ENCODE measurements around the gene TBC1D16.

TBC1D16 gene, protein sequence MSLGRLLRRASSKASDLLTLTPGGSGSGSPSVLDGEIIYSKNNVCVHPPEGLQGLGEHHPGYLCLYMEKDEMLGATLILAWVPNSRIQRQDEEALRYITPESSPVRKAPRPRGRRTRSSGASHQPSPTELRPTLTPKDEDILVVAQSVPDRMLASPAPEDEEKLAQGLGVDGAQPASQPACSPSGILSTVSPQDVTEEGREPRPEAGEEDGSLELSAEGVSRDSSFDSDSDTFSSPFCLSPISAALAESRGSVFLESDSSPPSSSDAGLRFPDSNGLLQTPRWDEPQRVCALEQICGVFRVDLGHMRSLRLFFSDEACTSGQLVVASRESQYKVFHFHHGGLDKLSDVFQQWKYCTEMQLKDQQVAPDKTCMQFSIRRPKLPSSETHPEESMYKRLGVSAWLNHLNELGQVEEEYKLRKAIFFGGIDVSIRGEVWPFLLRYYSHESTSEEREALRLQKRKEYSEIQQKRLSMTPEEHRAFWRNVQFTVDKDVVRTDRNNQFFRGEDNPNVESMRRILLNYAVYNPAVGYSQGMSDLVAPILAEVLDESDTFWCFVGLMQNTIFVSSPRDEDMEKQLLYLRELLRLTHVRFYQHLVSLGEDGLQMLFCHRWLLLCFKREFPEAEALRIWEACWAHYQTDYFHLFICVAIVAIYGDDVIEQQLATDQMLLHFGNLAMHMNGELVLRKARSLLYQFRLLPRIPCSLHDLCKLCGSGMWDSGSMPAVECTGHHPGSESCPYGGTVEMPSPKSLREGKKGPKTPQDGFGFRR

DNA sequence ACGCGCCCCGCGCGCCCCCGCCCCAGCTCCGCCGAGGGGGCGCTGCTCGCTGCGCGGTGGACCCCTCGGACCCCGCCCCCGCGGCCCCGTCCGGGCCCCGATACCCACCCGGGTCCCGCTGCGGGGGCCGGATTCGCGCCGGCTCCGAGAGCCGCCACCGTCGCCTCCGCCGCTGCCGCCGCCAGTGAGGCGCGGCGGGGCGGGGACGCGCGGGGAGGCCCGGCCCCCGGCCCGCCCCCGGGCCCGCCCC is at the start of gene TBC1D16:
Gene TBC1D16, minus strand, starts transcription at position 186 of the 250 bp plus-strand sequence. CDS start 22,325 bp downstream, outside the sequence.
- no peak for DNase-seq (ENCODE audit: low spot score)

DNA sequence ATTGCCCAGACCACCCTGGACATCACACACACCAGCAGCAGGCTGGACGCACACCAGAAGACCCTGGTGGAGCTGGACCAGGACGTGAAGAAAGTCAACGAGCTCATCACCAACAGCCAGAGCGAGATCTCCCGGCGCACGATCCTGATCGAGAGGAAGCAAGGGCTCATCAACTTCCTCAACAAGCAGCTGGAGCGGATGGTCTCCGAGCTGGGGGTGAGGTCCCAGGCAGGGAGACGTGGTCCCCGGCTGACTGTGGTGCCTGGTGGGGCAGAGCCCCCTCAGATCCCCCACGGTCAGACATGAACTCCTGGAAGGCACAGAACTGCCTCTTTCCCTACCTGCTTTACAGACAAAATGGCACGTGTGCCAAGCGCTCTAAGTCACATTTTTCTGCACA is 49.1 kb upstream of the TBC1D16 start:
- DNase-seq (ENCODE audit: low spot score), result no peak

DNA sequence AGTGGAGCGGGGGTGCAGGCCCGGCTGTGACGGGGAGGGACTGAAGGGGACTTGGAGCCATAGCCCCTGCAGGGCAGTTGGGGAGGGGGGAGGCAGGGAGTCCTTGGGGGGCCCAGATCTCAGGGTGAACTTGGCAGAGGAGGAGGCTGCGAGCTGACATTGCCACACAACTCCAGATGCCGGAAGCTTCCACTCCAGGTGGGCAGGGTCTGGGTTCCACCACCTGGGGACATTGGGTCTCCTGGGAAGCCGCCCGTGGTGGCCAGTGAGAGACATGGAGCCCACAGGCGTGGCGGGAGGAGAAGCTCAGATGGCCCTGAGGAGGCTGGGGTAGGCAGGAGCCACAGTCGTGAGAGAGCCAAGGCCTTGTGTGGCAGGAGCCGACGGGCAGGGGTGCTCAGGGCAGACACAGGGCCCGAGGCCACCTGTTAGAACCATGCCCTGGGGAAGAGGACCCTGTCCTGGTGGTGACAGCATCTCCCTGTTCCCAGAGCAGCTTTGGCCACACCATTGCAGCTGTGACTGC is 47.5 kb upstream of the TBC1D16 start:
- no peak for DNase-seq (ENCODE audit: low spot score)

DNA sequence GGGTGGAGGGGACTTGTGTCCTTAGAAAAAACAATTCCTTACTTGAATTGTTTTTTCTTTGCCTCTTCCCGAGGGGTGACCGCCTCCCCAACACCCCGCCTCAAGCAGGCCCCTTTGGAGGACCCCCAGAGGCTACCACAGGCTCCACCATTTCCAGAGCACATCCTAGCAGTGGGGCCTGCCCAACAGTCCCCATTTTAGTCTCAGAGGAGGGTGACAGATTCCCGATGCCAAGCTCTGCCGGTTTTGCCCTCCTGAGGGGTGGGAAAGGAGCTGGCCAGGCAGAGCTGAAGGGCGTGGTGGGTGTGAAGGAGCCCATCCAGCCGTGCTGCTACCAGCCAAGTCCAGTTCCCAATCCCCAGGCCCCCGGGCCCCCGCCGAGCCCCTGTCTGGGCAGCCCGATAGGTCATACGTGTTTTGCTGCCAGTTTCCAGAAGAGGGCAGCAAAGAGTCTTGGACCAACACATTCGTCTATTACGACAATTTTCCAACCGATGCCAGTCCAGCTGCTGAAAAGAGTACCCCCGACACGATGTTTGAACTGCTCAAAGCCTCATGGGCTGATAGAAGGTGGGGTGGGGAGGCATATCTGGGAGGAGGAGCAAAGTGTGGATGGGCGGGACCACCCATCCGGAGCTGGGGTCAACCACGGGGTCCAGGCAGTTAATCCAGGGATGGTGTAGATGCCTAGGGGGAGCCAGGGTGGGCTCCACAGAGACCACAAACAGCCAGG is 46.9 kb upstream of the TBC1D16 start:
- DNase-seq (ENCODE audit: low spot score), result peak; percentile 81

DNA sequence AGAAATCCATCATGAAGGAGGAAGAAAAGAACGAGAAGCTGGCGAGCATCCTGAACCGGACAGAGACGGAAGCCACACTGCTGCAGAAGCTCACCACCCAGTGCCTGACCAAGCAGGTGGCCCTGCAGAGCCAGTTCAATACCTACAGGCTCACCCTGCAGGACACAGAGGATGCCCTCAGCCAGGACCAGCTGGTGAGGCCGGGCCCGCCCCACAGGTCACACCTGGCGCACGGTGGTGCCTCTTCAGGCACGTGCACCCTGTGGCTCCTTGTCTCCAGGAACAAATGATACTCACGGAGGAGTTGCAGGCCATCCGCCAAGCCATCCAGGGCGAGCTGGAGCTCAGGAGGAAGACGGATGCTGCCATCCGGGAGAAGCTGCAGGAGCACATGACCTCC is 45.9 kb upstream of the TBC1D16 start:
- no peak for DNase-seq (ENCODE audit: low spot score)

DNA sequence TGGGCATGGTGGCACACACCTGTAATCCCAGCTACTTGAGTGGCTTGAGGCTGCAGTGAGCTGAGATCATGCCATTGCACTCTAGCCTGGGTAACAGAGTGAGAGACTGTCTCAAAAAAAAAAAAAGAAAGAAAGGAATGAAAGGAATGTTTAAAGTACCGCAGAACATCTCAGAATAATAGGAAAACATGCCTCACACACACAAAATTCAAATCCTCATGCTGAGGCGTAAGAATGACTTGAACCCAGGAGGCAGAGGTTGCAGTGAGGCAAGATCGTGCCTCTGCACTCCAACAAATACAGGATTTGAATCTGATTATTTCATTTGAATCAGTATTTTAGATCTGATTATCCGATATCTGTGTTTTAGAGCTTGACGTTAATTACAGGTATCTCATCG is 44.4 kb upstream of the TBC1D16 start:
- DNase-seq (ENCODE audit: low spot score), result no peak

DNA sequence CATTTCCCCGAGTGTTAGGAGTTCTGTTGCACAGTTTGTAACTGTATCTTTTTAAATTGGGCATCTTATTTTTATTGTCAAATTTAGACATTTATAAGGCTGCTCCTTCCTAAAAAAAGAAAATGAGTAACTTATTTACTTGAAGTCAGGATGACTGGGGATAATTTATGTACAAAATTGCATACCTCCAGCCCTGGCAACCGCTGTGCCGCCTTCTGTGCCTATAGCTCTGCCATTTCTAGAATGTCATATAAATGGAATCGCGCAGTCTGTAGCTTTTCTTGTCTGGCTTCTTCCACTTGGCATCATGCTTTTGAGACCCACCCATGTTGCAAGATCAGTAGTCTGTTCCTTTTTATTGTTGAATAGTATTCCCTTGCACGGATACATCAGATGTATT is 36.7 kb upstream of the TBC1D16 start:
- DNase-seq (ENCODE audit: low spot score), result no peak

DNA sequence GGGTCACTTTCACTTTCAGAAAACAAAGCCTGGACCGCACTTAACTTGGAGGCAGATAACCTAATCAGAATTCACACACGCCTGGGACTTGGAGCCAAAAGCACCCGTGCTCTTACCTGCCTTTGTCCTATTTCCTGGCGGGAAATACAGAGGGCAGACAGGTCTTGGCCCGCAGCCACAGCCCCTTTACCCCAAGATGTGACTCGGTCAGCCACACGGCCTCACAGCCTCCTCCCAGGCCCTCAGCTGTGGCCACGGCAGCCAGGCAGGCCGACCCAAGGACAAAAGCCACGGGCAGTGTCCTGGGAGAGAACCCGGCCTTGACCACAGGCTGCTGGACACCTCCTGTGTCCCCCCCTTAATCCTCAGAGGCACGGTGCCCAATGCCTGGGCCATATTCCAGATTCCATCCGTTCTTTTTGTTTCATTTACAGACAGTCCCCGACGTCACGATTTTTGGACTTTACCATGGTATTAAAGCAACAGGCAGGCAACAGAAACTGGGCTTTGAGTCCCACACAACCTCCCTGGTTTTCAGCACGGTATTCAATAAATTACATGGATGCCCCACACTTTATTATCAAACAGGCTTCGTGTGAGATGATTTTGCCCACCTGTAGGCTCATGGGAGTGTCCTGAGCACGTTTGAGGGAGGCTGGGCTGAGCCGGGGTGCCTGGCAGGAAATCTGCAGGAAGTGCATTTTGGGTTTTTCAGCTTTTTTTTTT is 35.6 kb upstream of the TBC1D16 start:
- no peak for DNase-seq (ENCODE audit: low spot score)

DNA sequence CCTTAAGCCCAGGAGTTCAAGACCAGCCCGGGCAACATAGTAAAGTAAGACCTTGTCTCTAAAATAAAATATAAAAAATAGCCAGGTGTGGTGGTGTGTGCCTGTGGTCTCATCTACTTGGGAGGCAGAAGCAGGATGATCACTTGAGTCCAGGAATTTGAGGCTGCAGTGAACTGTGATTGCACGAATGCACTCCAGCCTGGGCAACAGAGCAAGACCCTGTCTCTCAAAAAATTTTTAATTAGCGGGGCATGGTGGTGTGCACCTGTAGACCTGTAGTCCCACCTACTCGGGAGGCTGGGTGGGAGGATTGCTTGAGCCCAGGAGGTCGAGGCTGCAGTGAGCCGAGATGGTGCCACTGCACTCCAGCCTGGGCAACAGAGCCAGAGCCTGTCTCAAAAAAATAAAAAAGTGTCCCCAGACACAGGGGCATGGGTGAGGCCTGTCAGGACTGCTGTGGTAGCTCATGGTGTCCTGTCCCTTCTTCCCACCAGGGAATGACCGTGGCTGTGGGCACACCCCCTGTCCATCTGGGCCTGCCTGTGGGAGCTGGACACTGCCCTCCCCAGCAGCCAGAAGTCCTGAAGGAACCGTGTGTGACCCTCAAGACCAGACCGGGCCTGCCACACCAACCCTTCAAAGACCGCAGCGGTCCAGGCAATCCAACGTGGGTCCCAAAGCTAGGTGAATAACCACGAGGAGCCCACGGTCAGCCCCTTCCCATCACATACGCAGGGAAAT is 34.9 kb upstream of the TBC1D16 start:
- DNase-seq (ENCODE audit: low spot score), result no peak

DNA sequence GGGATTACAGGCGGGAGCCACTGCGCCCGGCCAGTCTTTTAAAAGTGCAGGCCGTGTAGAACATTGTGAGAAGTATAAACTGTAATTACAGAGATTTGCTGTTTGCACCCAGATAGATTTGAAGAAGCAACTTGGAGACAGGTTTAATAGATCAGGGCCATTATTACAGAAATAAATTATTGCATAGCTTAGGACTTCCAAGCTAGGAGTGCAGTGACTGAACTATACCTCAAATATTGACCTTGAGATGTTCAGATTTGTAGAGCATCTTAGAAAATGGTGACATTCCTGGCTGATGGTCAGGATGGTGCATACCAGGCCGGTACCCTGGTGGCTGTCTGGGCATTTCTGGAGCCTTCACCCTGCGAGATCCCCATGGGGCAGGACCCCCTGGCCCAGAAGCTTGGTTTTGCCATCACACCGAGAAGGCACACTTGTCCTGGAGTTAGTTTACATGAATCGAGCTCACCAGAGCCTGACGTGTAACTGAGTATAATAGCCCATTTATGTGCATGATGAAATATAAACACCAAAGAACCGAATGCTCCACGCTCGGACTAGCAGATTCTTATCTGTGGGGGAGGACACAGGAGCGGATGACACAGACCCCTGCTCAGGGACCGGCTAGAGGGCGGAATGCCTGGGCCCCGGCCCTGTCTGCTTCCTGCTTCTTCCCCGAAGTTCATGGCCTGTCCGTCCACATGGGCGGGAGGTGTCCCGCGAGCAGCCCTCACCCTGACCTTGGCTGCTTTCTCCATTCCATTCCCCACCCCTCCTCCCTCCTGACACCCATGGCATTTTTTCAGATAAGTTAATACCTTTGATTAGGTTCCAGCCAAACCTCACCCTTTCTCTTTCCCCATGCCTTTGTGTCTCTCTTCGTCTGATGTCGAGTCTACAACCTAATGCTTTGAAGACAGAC is 32.9 kb upstream of the TBC1D16 start:
- no peak for DNase-seq (ENCODE audit: low spot score)

DNA sequence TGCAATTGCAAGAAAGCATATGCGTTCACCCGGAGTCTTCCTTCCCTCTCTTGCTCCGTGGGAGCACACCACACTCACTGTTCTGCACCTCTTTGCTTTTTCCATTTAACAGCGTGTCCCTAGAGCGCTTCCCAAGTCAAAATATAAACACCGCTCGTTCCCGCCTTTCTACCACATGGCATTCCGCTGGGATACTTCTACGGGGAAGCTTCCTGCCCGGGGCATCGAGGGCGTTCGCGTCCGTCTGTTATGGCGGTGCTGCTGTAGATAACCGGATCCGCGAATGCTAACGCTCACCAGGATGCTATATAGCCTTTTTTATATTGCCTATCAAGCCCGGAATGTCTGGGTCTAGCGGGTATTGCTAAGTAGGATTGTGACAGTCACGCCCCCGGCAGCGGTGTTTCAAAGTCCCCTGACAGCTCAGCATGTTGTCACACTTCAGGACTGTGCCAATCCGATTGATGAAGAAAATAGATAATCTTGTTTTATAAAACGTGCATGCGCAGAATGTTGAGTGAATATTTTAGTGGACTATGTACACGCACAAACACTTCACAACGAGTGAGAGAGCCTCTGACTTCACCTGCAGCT is 31.8 kb upstream of the TBC1D16 start:
- no peak for DNase-seq (ENCODE audit: low spot score)

DNA sequence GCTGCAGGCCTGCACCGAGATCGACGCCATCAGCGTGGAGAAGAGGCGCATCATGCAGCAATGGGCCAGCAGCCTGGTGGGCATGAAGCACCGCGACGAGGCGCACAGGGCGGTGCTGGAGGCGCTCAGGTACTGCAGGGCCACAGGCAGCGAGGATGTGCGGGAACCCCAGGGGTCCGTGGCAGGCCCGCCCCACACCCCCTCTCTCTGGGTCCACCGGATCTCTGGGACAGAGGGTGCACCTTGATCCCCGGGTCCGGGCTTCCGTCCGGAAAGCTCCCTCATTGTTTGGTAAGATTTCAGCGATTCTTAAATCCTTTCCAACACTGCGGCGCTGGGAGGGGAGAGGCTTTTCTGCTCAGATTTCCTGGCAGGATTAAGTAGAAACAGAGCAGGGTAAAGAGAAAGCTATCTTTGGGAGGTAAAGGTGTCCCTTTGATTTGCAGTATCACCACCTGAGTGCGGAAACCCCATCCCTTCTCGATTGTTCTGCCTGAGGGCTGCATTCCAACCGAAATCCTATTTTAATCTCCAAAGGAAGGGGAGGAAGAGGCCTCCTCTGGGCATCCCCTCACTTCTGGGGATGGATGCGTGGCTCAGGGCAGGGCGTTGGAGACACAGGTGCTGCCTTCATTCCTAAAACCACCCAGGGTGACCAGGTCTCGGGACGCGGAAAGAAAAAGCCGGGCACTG is 30.0 kb upstream of the TBC1D16 start:
- no peak for DNase-seq (ENCODE audit: low spot score)

DNA sequence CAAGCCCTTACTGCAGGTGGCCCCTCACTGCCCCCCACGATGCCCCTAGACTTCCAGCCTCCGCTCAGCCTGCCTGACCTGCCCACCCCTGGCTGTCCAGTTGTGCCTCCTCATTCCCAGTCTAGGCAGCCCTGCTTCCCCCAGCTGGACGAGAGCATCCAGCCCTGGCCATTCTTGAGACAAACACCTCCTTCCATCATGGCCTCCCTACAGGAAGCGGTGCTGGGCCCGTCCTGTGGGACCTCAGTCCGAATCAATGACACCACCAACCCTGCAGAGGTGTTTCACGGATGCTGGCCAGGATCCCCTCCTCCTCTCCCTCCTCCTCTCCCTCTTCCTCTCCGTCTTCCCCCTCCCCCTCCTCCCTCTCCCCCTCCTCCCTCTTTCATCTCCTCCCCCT is 29.0 kb upstream of the TBC1D16 start:
- no peak for DNase-seq (ENCODE audit: low spot score)

DNA sequence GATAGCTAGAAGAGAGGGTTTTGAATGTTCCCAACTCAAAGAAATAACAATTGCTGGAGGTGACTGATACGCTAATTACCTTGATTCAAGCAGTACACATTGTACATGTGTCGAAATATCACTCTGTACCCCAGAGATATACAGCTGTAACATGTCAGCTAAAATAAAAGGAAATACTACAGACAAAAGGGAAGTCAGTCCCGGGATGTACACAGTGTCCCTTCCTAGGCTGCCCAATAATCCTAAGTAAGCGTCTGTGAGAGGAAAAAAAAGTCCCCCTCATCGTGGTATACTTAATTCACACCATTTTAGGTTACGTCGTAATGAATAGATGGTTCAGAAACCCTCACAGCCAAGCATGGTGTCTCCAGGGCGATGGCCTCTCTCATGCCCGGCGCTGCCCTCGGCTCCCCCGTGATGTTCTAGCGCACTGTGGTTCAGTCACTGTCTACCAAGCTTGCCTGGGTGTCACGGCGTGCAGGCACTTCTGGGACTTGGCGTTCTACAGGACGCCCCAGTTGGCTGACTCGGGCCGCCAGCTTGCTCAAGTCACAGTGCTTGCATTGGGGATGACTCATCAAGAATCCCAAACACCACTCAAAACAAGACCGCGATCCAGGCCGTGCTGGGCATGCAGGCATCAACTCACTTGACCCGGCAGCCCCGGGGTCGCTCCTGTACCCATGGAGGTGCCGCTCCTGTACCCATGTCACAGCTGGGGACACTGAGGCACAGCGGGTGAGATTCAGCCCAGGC is 28.3 kb upstream of the TBC1D16 start:
- DNase-seq (ENCODE audit: low spot score), result no peak

DNA sequence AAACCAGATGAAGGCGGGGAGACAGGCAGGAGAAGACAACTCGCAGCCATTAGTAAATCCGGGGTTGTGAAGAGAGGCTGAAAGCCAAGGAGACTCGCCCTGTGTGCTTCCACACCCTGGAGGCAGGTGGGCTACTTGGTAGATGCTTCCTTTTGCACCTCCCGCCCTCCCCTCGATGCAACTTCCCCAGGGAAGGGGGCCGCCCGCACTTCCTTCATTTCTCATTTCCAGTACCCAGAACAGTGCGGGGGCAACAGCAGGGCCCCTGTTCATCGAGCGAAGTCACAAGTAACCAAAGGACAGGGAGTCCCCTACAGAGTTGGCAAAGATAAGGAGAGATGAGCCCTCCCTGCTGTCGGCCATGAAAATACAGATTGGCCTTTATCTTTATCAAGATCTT is 25.7 kb upstream of the TBC1D16 start:
- DNase-seq (ENCODE audit: low spot score), result no peak

DNA sequence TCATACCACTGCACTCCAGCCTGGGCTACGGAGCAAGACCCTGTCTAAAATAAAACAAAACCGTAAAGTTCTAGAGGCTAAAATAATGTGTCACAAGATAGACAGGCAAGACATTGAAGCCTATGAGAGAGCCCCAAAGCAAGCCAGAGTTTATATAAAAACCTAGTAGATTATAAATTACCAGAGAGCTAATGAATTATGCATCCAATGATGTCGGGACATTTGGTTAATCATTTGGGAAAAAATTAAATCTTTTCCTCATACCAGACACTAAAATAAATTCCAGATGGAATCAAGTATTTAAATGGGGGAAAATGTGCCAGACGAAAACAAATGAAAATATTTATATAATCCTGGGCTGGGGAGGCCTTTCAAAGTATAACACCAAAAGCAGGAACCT is 25.0 kb upstream of the TBC1D16 start:
- DNase-seq (ENCODE audit: low spot score), result no peak

DNA sequence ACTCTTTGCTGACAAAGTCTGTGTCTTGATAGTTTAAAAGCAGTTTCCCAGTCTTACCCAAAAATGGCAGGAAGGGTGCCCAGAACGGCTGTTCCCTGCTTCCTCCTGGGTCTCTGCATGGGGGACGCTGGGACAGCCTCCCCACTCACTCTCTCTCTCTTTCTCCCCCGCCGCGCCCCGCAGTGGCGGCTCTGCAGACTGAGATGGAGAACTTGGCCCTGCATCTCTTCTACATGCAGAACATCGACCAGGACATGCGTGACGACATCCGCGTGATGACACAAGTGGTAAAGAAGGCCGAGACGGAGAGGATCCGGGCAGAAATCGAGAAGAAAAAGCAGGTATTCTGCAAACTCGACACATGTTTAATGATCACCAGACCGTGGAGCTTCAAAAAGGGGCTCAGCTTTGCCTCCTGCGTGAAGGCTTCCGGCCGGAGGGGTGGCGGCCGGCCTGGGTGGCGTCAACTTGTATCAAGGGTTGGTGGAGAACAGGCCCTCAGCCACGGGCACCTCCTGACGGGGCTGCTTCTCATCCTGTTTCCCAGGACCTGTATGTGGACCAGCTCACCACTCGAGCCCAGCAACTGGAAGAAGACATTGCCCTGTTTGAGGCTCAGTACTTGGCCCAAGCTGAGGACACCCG is 22.8 kb upstream of the TBC1D16 start:
- no peak for DNase-seq (ENCODE audit: low spot score)

DNA sequence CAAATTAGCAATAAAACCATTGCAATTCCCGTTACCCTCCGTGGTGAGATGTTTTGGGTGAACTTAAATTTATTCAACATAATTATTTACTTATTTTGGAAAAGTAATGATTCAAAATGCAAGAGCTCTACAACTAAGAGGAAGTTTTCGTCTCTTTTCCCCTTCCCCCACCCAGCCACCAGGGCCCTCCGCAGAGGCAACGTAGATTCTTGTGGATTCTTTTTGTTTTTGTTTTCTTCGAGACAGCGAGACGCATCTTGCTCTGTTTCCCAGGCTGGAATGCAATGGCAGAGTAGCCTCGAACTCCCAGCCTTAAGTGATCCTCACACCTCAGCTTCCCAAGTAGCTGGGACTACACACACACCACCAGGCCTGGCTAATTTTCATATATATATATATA is 19.9 kb upstream of the TBC1D16 start:
- no peak for DNase-seq (ENCODE audit: low spot score)
